Measurements from ENCODE around the gene ZNF320.
A peak's percentile ranks its signal among the peaks of the same experiment; 100 is the strongest.
"Not testable (repeated sequence)": the region's sequence is repeated elsewhere in the genome, so short reads cannot be mapped to it uniquely, and the experiment has no call there.

ZNF320 gene

DNA sequence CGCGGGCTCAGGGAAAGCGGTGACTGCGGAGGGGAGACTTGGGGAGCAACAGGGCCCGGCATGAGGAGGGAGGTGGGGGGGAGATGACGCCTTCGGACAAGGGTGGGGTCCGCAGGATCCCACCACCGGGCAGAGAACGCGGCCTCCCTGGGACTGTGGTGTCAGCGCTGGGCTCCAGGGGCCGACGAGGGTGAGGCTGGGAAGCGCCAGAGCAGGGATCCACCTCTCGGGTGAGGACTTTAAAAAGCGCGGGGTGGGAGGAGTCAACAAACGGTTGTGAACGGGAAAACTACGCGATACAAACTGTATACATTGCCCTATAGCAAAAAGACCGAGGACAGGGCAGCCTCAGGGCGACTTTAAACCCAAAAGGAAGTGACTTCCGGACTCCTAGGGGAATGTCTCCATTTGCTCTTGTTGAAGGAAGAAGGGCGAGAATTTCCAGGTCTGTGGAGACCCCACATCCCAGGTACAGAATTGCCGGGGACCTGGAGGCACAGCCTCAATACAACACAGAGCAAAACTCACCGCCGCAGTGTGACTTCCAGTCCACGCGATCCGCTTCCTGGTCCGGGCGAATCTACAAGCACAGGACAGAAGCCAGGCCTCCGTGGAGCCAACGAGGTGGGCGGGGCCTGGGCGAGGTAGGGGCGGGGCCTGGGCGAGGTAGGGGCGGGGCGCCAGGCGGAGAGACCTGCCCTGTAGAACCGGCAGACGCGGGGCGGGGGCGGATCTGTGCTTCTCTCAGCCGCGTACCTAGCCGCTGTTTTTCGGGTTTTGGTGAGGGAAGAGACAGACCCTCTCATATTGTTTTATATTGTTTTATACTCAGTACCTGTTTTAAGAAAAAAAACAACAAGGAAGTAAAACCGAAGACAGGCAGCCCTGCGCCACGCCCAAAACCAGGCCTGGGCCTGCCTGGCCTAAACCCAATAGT, 25.7 kb upstream of the ZNF320 start, which contains the start of gene ZNF888:
Gene ZNF888, minus strand, starts transcription at position 588 of the 937 bp plus-strand sequence. CDS start 5,555 bp downstream, outside the sequence.
- peak; percentile 93 for DNase-seq (ENCODE audit: low spot score)

DNA sequence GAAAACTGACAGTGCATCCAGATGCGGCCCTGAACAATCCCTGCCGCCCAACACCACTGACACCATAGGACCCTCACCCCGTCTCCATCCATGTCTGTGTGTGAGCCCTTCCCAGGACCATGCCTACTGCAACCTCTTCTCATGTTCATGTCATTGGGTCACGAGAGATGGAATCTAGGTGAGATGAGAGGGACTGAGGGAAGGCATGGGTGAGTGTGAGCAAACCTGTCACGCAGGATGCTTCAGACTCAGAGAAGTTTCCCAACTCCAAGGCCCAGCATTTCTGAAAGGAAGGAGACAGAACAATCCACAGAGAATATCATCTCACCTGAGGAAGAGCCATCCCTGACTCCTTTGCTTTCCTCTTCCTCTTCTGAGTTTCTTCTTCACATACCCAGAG, 20.1 kb upstream of the ZNF320 start:
- no peak for DNase-seq (ENCODE audit: low spot score)

DNA sequence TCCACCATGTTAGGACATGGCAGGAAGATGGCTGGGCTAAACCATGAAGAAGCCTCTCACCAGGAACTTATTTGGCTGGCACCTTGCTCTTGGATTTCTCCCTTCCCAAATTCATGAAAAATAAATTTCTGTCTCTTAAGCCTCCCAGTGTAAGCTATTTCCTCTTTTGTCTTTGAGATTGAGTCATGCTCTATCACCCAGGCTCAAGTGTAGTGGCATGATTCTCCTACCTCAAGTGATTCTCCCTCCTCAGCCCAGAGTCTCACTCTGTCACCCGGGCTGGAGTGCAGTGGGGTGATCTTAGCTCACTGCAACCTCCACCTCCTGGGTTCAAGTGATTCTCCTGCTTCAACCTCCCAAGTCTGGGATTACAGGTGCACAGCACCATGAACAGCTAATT, 13.2 kb upstream of the ZNF320 start:
- DNase-seq (ENCODE audit: low spot score): no peak

DNA sequence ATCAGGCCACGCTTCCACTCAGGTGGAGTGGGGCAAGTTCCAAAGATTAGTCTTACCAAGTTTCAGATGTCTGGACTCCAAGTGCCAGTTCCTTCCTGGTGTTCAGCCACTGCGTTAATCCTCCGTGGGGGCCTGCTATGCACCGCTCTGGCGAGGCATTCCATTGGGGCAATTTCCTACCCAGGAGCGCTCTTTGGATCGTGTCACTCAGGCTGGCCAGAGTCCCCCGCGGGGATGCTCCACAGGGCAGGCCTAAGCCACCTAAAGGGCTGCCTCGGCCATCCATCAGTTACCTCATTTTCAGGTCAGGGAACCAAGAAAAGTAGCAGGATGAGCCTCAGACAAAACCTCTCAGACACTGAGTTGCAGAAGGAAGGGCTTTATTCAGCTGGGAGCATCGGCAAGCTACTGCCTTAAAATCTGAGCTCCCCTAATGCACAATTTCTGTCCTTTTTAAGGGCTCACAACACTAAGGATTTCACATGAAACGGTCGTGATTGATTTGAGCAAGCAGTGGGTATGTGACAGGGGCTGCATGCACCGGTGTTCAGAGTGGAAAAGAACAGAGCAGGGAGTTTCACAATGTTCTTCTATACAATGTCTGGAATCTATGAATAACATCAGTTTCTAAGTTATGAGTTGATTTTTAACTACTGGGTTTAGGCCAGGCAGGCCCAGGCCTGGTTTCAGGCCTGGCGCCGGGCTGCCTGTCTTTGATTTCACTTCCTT, 6.8 kb upstream of the ZNF320 start:
- not testable (repeated sequence) for DNase-seq (ENCODE audit: low spot score)

DNA sequence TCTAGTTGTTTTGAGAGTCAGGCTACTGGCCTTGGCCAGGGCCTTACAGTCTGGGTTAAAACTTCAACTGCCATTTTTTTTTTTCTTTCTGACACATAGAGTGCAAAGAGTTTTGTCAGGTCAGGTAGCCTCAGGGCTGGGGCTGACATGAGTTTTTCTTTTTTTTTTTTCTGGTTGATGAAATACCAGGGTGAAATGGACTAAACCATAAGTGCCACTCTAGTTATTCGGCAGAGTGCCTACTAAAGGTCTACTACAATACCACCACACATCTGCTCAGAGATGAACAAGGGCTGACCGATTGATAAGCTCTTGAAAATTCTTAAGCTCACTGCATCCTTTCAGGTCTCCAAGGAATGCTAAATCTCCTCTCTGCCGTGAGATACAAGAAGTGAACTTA, 4.4 kb upstream of the ZNF320 start:
- DNase-seq (ENCODE audit: low spot score): no peak

DNA sequence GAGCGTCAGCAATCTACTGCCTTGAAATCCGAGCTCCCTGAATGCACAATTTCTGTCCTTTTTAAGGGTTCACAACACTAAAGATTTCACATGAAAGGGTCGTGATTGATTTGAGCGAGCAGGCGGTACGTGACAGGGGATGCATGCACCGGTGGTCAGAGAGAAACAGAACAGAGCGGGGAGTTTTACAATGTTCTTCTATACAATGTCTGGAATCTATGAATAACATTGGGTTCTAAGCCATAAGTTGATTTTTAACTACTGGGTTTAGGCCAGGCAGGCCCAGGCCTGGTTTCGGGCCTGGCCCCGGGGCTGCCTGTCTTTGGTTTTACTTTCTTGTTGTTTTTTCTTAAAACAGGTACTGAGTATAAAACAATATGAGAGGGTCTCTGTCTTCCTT, 1.2 kb upstream of the ZNF320 start:
- not testable (repeated sequence) for DNase-seq (ENCODE audit: low spot score)

DNA sequence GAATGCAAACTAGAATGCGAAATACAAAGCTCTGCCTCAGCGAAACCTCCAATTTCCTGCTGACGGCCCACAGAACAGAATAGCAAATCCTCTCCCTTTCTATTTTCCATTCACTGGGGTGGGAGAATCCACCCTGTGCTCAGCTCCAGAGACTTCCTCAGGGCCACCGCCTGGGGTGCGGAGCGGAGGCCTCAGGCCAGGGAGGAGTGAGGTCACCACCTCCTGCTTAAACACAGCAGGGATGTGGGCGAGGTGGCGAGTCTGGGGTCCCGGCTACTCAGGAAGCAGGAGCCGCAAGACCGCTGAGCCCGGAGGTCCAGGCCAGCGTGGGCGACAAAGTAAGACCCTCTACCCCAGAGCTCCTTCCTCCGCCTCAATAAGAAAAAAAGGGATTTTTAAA, 666 bp upstream of the ZNF320 start:
- DNase-seq (ENCODE audit: low spot score): no peak

DNA sequence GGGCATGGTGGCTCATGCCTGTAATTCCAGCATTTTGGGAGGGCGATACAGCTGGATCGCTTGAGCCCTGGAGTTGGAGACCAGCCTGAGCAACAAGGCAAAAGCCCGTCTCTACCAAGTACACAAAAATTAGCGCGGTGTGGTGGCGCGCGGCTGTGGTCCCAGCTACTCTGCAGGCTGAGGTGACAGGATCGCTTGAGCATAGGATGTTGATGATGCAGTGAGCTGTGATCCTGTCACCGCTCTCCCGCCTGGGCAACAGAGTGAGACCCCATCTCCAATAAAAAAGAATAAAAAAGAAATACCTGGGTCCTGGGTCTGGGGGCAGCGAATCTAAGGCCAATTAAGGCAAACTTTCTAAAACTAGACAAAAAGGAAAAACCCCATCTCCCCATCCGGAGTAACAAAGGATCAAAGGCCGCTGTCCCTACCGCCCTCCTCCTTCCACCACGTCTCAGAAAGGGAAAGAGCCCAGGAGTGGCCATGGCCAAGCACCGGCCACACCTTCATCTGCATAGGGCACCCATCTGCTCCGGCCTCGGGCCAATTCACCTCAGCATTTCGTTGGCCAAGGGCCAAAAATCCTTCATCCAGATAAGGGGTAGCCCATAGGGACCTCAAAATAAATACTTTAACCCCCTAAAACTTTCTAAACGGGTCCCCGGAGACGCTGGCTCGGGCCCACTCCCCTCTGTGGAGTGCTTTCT, 851 bp downstream of the ZNF320 start:
- no peak for DNase-seq (ENCODE audit: low spot score)

DNA sequence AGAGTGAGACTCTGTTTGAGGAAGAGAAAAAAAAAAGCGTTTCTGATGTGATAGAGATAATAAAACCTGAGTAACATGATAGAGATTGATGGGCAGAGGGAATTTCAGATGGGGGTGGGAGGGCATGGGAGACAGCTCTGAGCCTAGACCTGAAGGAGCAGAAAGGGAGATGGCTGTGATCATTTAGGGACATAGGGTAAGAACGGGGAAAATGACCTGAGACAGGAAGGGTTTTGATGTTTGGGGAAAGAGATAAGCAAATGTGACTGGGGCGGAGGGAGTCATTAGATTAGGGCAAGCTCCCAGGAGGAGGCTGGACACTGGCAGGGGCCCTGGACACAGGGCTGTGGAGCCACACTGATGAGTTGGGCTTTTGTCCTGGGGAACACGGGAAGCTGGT, 6.1 kb downstream of the ZNF320 start:
- no peak for DNase-seq (ENCODE audit: low spot score)

DNA sequence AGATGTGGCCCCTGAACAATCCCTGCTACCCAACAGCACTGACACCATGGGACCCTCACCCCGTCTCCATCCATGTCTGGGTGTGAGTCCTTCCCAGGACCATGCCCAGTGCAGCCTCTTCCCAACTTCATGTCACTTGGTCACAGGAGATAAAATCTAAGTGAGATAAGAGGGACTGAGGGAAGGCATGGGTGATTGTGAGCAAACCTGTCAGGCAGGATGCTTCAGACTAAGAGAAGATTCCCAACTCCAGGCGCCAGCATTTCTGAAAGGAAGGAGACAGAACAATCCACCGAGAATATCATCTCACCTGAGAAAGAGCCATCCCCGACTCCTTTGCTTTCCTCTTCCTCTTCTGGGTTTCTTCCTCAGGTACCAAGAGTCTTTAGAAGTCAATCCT, 7.5 kb downstream of the ZNF320 start:
- DNase-seq (ENCODE audit: low spot score): no peak

DNA sequence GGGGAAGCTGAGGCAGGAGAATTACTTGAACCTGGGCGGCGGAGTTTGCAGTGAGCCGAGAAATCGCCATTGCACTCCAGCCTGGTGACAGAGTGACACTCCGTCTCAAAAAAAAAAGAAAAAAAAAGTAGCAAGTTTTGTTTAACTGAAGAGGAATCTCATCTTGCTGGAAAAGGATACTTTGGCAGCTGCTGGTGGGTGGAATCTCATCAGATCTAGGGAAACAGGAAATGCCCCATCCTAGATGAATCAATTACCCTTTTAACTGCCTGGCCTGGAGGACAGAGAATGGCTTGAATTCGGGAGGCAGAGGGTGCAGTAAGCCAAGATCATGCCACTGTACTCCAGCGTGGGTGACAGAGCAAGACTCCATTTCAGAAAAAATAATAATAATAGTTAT, 8.4 kb downstream of the ZNF320 start:
- no peak for DNase-seq (ENCODE audit: low spot score)

DNA sequence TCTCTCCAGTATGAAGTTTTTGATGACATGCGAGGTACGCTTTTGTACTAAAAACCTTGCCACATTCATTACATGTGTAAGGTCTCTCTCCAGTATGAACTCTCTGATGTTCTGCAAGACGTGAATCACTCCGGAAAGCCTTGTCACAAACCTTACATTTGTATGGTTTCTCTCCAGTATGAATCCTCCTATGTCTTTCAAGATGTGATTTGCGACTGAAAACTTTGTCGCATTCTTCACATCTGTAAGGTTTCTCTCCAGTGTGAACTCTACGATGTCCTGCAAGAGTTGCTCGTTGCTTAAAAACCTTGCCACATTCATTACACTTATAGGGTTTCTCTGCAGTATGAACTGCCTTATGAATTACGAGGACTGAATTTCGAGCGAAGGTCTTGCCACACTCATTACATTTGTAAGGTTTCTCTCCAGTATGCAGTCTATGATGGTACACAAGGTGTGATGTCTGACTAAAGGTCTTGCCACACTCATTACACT, 16.5 kb downstream of the ZNF320 start:
- DNase-seq (ENCODE audit: low spot score): no peak

DNA sequence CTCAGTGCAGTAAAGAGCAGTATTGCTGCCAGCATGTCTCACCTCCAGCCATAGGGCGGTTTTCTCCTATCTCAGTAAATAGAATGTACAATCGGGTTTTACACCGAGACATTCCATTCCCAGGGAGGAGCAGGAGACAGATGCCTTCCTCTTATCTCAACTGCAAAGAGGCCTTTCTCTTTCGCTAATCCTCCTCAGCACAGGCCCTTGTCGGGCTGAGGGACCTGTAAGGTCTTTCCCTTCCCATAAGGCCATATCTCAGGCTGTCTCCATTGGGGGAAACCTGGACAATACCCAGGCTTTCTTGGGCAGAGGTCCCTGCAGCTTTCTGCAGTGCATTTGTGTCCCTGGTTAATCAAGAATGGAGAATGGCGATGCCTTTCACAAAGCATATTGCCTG, 24.4 kb downstream of the ZNF320 start:
- not testable (repeated sequence) for DNase-seq (ENCODE audit: low spot score)

DNA sequence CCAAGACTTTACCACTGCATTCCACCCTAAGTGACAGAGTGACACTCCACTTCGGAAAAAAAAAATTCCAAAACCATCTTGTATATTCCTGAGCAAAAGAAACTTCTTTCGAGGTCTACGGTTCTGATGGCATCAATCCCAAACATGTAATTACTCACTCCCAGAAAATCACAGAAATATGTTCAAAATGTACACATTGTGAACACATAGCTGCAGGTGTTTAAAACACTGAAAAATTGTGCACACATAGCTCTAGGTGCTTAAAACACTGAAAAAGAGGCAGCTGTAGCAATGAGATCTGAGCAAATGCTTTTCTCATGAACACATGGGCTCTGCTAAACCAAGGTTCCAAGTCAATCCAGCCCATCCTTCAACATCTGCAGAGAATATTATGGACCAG, 26.0 kb downstream of the ZNF320 start:
- DNase-seq (ENCODE audit: low spot score): no peak

DNA sequence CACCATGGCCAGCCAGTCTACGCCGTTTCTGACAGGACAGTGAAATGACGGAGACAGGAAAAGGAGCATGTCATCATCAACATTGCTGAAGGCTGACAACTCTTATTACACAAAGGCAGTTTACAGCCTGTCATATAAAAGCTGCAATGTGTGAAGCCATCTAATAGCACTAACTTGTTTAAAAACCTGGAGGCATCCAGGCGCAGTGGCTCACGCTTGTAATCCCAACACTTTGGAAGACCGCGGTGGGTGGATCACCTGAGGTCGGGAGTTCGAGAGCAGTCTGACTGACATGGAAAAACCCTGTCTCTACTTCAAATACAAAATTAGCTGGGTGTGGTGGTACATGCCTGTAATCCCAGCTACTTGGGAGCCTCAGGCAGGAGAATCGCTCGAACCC, 29.4 kb downstream of the ZNF320 start:
- DNase-seq (ENCODE audit: low spot score): not testable (repeated sequence)

DNA sequence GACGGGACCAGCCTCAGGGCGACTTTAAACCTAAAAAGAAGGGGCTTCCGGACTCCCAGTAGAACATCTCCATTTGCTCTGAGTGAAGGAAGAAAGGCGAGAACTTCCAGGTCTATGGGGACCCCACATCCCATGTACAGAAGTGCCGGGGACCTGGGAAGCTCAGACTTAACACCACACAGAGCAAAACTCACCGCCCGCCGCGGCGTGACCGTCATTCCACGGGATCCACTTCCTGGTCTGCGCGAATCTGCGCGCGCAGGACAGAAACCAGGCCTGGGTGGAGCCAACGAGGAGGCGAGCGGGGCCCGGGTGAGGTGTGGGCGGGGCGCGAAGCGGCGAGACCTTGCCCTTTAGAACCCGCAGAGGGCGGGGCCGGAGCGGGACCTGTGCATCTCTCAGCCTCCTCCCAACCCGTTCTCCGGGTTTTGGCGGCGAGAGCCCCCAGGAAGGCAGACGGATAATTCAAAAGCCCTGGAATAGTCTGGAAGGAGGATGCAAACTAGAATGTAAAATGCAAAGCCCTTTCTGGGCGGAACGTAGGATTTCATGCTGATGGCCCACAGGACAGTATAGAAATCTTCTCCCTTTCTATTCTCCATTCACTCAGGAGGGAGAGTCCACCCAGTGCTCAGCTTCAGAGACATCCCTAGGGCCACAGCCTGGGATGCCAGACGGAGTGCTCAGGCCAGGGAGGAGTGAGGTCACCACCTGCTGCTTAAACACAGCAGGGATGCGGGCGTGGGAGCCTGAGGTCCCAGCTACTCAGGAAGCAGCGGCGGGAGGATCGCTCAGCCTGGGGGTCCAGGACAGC, 39.9 kb downstream of the ZNF320 start, which contains the start of gene ZNF468:
Gene ZNF468, minus strand, starts transcription at position 242 of the 814 bp plus-strand sequence. CDS start 3,347 bp downstream, outside the sequence.
- peak; percentile 79 for DNase-seq (ENCODE audit: low spot score)

DNA sequence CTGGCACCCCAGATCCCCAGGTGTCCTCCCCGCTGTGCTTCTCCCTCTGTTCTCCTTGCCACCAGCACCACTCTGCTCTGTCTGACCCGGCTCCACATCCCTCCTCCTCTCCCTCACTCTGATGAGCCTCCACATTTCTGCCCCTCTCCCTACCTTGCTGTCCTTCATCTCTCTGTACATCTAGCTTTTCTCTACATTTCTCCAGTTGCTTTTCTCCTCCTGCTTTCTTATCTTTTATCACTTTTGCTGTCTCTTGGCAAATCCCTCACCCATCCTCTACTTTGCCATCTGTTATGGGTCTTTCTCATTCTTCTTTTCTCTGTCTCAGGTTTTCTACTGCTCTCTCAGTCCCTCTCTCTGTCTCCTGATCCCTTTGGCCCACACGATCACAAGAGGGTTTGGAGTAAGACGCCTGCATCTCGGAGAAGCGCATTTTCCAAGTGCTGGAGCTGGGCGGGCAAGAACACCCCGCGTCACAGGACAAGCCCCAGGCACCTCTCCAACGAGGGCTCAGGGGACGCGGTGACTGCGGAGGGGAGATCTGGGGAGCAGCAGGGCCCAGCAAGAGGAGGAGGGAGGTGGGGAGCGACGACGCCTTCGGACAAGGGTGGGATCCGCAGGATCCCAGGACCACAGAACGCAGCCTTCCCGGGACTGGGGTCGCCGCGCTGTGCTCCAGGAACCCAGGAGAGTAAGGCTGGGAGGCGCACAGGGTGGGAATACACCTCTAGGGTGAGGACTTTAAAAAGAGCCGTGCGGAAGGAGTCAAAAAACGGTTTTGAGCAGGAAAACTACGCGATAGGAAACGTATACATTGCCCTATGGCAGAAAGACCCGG, 40.7 kb downstream of the ZNF320 start:
- DNase-seq (ENCODE audit: low spot score): not testable (repeated sequence)

Data from left forelimb (tissue), 1 donor.